GM04504 (cell line): ENCODE results near the gene NTN1.

Experiments used
- DNase-seq: peaks from one replicate; pipeline ENCODE4 v3.0.0-alpha.2; 2012; ENCODE audit warnings: low read depth

NTN1 gene

GRCh38 chr17:9218911-9219310 is 197.6 kb downstream of the NTN1 start:
- DNase-seq: no peak

GRCh38 chr17:9219631-9220397 is 198.5 kb downstream of the NTN1 start:
- DNase-seq: no peak

GRCh38 chr17:9220398-9221146 is 199.3 kb downstream of the NTN1 start:
- DNase-seq: no peak

- no peak for DNase-seq
Measured at GRCh38 chr17:9221147-9221921, 200.0 kb downstream of the NTN1 start.

GRCh38 chr17:9221922-9222180 is 200.5 kb downstream of the NTN1 start:
- DNase-seq: no peak

- DNase-seq: no peak
Measured at GRCh38 chr17:9223531-9223930, 202.2 kb downstream of the NTN1 start.

GRCh38 chr17:9224485-9224884 is 203.2 kb downstream of the NTN1 start:
- no peak for DNase-seq

GRCh38 chr17:9225305-9226101 is 204.2 kb downstream of the NTN1 start:
- DNase-seq: no peak

- DNase-seq: no peak
Measured at GRCh38 chr17:9226130-9226793, 205.0 kb downstream of the NTN1 start.

GRCh38 chr17:9226794-9227135 is 205.5 kb downstream of the NTN1 start:
- DNase-seq: no peak

- DNase-seq: no peak
Measured at GRCh38 chr17:9227819-9228407, 206.6 kb downstream of the NTN1 start.

GRCh38 chr17:9228408-9229159 is 207.3 kb downstream of the NTN1 start:
- peak; percentile 92 for DNase-seq

GRCh38 chr17:9229160-9229825 is 208.0 kb downstream of the NTN1 start:
- no peak for DNase-seq

GRCh38 chr17:9229826-9230201 is 208.5 kb downstream of the NTN1 start:
- no peak for DNase-seq

- DNase-seq: no peak
Measured at GRCh38 chr17:9230346-9230745, 209.0 kb downstream of the NTN1 start.

GRCh38 chr17:9230861-9231260 is 209.6 kb downstream of the NTN1 start:
- no peak for DNase-seq

GRCh38 chr17:9231449-9232154 is 210.3 kb downstream of the NTN1 start:
- DNase-seq: no peak

GRCh38 chr17:9232155-9232475 is 210.8 kb downstream of the NTN1 start:
- no peak for DNase-seq

GRCh38 chr17:9232591-9233270 is 211.4 kb downstream of the NTN1 start:
- DNase-seq: no peak
